HepG2 (cell line): ENCODE results near the gene KLHDC7A. TPM values are rescaled to one million over a fixed set of nuclear protein-coding genes. Genes with fewer than 3 reads are reported as not detected.

ENCODE experiments used
- ATAC-seq: fragments of 200-7000 bp; cut with Tn5 transposase; 3 replicates; pipeline ENCODE4 v1.9.1; 2020; ENCODE audit warnings: mild to moderate bottlenecking, moderate library complexity
- BruUV-seq: library from RNA; stranded (reverse); fragments of 400-500 nt; replicated peaks from 2 replicates; lab custom pipeline; 2021; lab: Mats Ljungman, UMichigan
- CTCF ChIA-PET: fragments of 300-600 bp; formaldehyde crosslinking; extraction: SDS; loops from one replicate; lab custom pipeline; 2021; ENCODE audit warnings: low total read pairs, inconsistent platforms, low intra/inter-chr PET ratio; lab: Yijun Ruan, JAX
- POLR2A ChIA-PET: fragments of 350-600 bp; sonication (Branson Sonifier 250); formaldehyde crosslinking; loops from one replicate; lab custom pipeline; 2020; ENCODE audit warnings: antibody characterized with exemption, inconsistent platforms; lab: Yijun Ruan, JAX
- DNase-seq: peaks from one replicate; pipeline ENCODE4 v3.0.0-alpha.2; 2015; ENCODE audit warnings: low spot score
- FAIRE-seq: peaks from 3 replicates; lab custom pipeline; 2011; peaks lifted over from hg19 to GRCh38; lab: Jason Lieb, UNC
- H2AFZ ChIP-seq: one replicate; pipeline ENCODE4 v1.6.1; 2011; ENCODE audit warnings: low read length, inconsistent platforms
- H3K27ac ChIP-seq: fragments of 300-600 bp; 3 replicates; pipeline ENCODE4 v1.8.0; 2011; ENCODE audit warnings: mixed run types, mild to moderate bottlenecking, mixed read lengths, low read length, inconsistent platforms; ENCODE audit not compliant: insufficient read depth; ENCODE audit errors: extremely low read length
- H3K27me3 ChIP-seq, 2 experiments: fragments of 200-600 bp in 1 of 2; 2 replicates in 1 of 2; 3 replicates in 1 of 2; pipeline versions ENCODE4 v1.6.0 to v1.8.0; 2011; ENCODE audit warnings: low read length in 2 of 2, mild to moderate bottlenecking in 2 of 2, moderate library complexity in 2 of 2, inconsistent platforms in 1 of 2; ENCODE audit not compliant: insufficient read depth in 2 of 2, control insufficient read depth in 1 of 2
- H3K36me3 ChIP-seq, 2 experiments: fragments of 200-600 bp in 1 of 2; replicated peaks in 1 of 2; 2 replicates in 1 of 2; 3 replicates in 1 of 2; pipeline versions ENCODE4 v1.5.1 to v1.8.0; 2011; ENCODE audit warnings: low read length in 2 of 2, inconsistent platforms in 1 of 2; ENCODE audit not compliant: insufficient read depth in 2 of 2, control insufficient read depth in 1 of 2
- H3K4me1 ChIP-seq: 2 replicates; pipeline ENCODE4 v1.5.1; 2012; ENCODE audit warnings: low read length, inconsistent platforms; ENCODE audit not compliant: insufficient read depth
- H3K4me2 ChIP-seq: 2 replicates; pipeline ENCODE4 v1.6.0; 2011; ENCODE audit warnings: low read depth, low read length, inconsistent platforms
- H3K4me3 ChIP-seq, 3 experiments: fragments of 200-600 bp in 1 of 3; sonication (generic), shearing (Covaris generic) in 1 of 3; replicated peaks in 1 of 3; 2 replicates each; pipeline ENCODE4 v1.5.1; 2011 to 2016; ENCODE audit warnings: low read length in 3 of 3, inconsistent platforms in 2 of 3, low read depth in 2 of 3, mild to moderate bottlenecking in 2 of 3, control low read depth in 1 of 3, mixed read lengths in 1 of 3; ENCODE audit not compliant: insufficient read depth in 1 of 3
- H3K79me2 ChIP-seq: one replicate; pipeline ENCODE4 v1.6.1; 2011; ENCODE audit warnings: low read length, inconsistent platforms; ENCODE audit not compliant: insufficient read depth
- H3K9ac ChIP-seq: 2 replicates; pipeline ENCODE4 v1.6.0; 2011; ENCODE audit warnings: mild to moderate bottlenecking, low read depth, low read length, inconsistent platforms; ENCODE audit not compliant: insufficient read depth
- H3K9me3 ChIP-seq: 2 replicates; pipeline ENCODE4 v1.5.1; 2012; ENCODE audit warnings: mild to moderate bottlenecking, low read length
- H4K20me1 ChIP-seq: 2 replicates; pipeline ENCODE4 v1.6.0; 2011; ENCODE audit warnings: inconsistent platforms, mild to moderate bottlenecking, low read length, moderate library complexity; ENCODE audit not compliant: insufficient read depth
- DRAP1 ChIP-seq: IDR thresholded peaks from 2 replicates; pipeline ENCODE4 v1.6.1; 2016; ENCODE audit warnings: missing genetic modification reagents, missing compliant biosample characterization
- FOXC1 ChIP-seq: sonication (generic); formaldehyde crosslinking; IDR thresholded peaks from 2 replicates; pipeline ENCODE4 v1.8.0; 2022; ENCODE audit warnings: mild to moderate bottlenecking, missing genetic modification reagents, borderline replicate concordance
- GATAD1 ChIP-seq: IDR thresholded peaks from 2 replicates; pipeline ENCODE4 v1.6.1; 2016; ENCODE audit warnings: missing genetic modification reagents, missing compliant biosample characterization
- KDM2A ChIP-seq: sonication (generic); formaldehyde crosslinking; IDR thresholded peaks from 2 replicates; pipeline ENCODE4 v1.4.0; 2020; ENCODE audit warnings: low read depth, missing genetic modification reagents, borderline replicate concordance
- MED13 ChIP-seq: sonication (generic); formaldehyde crosslinking; IDR thresholded peaks from 2 replicates; pipeline ENCODE4 v1.5.0; 2020; ENCODE audit warnings: missing genetic modification reagents
- SMAD3 ChIP-seq: sonication (generic); formaldehyde crosslinking; IDR thresholded peaks from 2 replicates; pipeline ENCODE4 v1.4.0; 2020; ENCODE audit warnings: missing genetic modification reagents
- U2AF1 ChIP-seq: fragments of 200-400 bp; formaldehyde crosslinking; optimal IDR thresholded peaks from 2 replicates; pipeline ENCODE3; 2017; ENCODE audit warnings: mild to moderate bottlenecking, low read depth, low read length
- ZNF607 ChIP-seq: sonication (generic); formaldehyde crosslinking; IDR thresholded peaks from 2 replicates; pipeline ENCODE4 v1.5.1; 2020; ENCODE audit warnings: missing genetic modification reagents, mild to moderate bottlenecking, borderline replicate concordance
- WGBS: methylation state at CpG from one replicate; pipeline ENCODE4 v1.1.6; 2017; ENCODE audit warnings: low lambda C conversion rate; 5-methylcytosine and 5-hydroxymethylcytosine counted together
- in situ Hi-C: cut with HindIII; loops from 2 replicates; pipeline ENCODE4 v1.10.0; 2017; ENCODE audit warnings: low pct_unique_long_range_greater_than_20kb; ENCODE audit not compliant: extremely low pct_ligation_motif_present
- intact Hi-C: fragments of 100-400 bp; cut with micrococcal nuclease; formaldehyde crosslinking; loops from one replicate; pipeline ENCODE4 v1.10.0; 2022; ENCODE audit not compliant: unreplicated experiment
- polyA plus RNA-seq, 8 experiments: library from polyadenylated mRNA; depleted of rRNA in 3 of 8; stranded (reverse) in 7 of 8; unstranded in 1 of 8; fragments of >200 nt; fragmentation: Illumina TruSeq in 4 of 8; extraction: Trizol in 4 of 8; gene quantifications; 2 replicates each; pipeline versions ENCODE4 v1.2.1 to v1.2.3, GENCODE V29; 2011 to 2016; ENCODE audit warnings: low read depth in 4 of 8, missing spikeins in 1 of 8, mixed read lengths in 1 of 8; ENCODE audit not compliant: insufficient read depth in 1 of 8
- total RNA-seq, 5 experiments: library from RNA; depleted of rRNA; stranded (reverse); fragments of >200 nt; fragmentation: Illumina TruSeq; extraction: Trizol; gene quantifications; 2 replicates each; pipeline ENCODE4 v1.2.3, GENCODE V29; 2016; ENCODE audit warnings: low read depth in 1 of 5
- TF ChIP-seq, protein P1 (sequence below): sonication (generic); formaldehyde crosslinking; IDR thresholded peaks from 2 replicates; pipeline ENCODE4 v1.5.1; 2020; ENCODE audit warnings: missing genetic modification reagents, mild to moderate bottlenecking, borderline replicate concordance
- TF ChIP-seq, protein P2 (sequence below): sonication (generic); formaldehyde crosslinking; IDR thresholded peaks from 2 replicates; pipeline ENCODE4 v1.4.0; 2020; ENCODE audit warnings: missing genetic modification reagents
- TF ChIP-seq, protein P3 (sequence below): sonication (generic); formaldehyde crosslinking; IDR thresholded peaks from 2 replicates; pipeline ENCODE4 v1.8.0; 2022; ENCODE audit warnings: missing genetic modification reagents, mild to moderate bottlenecking, moderate library complexity, borderline replicate concordance
- TF ChIP-seq, protein P4 (sequence below): sonication (generic); formaldehyde crosslinking; IDR thresholded peaks from 2 replicates; pipeline ENCODE4 v1.4.0; 2020; ENCODE audit warnings: missing genetic modification reagents

Gene KLHDC7A
- total and polyA plus RNA-seq, 2 of the 13 experiments (the other 11 are each of a cell fraction or from before 2014, with no cell fraction given), result 0.15 to 1.8 TPM

DNA sequence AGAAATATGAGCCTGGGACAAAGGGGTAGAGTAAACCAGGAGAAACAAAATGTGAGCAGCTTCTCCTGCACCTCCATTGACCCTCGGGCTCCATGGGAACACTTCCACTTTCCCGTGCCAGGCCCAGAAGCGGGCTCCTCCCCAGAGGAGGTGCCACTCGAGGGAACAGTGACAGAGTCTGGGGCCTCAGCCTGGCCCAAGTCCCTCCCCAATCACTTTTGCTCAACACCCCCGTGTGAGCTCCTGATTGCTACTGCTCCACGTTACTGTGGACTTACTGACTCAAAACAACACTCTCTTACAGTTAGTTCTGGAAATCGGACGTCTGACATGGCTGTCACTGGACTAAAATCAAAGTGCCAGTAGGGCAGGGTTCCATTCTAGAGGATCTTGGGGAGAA is 17.7 kb upstream of the KLHDC7A start:
- ATAC-seq (no peak), DNase-seq (no peak), FAIRE-seq (no peak)
- Histone ChIP-seq H3K4me2 (no peak overlapping the region), H2AFZ (no peak overlapping the region), H3K4me3 (no peak overlapping the region), H3K79me2 (no peaks in the 10 kb centered on the region), H3K27me3 (peaks cover 4 to 26% of the 10 kb centered on the region in 2 experiments; a peak in 2 of 5 replicates), H3K36me3 (no peaks in the 10 kb centered on the region), H3K4me1 (peaks cover 12% of the 10 kb centered on the region), H3K9me3 (no peaks in the 10 kb centered on the region), H4K20me1 (peaks cover 5% of the 10 kb centered on the region; the same call in 1 of the 2 replicates), H3K27ac (no peak overlapping the region), H3K9ac (no peak overlapping the region)
- 33% methylated on average over 8 of the region's 8 CpGs for WGBS
- intact Hi-C loops (no loop called here), in situ Hi-C loops (no loop called here)
- ChIA-PET CTCF (no interaction called here), POLR2A (no interaction called here)
- BruUV-seq, result no TSS peak
- TF ChIP-seq, protein P1, sequence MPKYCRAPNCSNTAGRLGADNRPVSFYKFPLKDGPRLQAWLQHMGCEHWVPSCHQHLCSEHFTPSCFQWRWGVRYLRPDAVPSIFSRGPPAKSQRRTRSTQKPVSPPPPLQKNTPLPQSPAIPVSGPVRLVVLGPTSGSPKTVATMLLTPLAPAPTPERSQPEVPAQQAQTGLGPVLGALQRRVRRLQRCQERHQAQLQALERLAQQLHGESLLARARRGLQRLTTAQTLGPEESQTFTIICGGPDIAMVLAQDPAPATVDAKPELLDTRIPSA (CRISPR knock-in tag), result no peak
- TF ChIP-seq GATAD1 (CRISPR knock-in tag) (no peak), SMAD3 (CRISPR knock-in tag) (no peak), MED13 (CRISPR knock-in tag) (no peak), FOXC1 (no peak), KDM2A (CRISPR knock-in tag) (no peak), U2AF1 (no peak), ZNF607 (CRISPR knock-in tag) (no peak), DRAP1 (CRISPR knock-in tag) (no peak)
- TF ChIP-seq, protein P2, sequence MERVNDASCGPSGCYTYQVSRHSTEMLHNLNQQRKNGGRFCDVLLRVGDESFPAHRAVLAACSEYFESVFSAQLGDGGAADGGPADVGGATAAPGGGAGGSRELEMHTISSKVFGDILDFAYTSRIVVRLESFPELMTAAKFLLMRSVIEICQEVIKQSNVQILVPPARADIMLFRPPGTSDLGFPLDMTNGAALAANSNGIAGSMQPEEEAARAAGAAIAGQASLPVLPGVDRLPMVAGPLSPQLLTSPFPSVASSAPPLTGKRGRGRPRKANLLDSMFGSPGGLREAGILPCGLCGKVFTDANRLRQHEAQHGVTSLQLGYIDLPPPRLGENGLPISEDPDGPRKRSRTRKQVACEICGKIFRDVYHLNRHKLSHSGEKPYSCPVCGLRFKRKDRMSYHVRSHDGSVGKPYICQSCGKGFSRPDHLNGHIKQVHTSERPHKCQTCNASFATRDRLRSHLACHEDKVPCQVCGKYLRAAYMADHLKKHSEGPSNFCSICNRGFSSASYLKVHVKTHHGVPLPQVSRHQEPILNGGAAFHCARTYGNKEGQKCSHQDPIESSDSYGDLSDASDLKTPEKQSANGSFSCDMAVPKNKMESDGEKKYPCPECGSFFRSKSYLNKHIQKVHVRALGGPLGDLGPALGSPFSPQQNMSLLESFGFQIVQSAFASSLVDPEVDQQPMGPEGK (CRISPR knock-in tag), result no peak
- TF ChIP-seq, protein P3, sequence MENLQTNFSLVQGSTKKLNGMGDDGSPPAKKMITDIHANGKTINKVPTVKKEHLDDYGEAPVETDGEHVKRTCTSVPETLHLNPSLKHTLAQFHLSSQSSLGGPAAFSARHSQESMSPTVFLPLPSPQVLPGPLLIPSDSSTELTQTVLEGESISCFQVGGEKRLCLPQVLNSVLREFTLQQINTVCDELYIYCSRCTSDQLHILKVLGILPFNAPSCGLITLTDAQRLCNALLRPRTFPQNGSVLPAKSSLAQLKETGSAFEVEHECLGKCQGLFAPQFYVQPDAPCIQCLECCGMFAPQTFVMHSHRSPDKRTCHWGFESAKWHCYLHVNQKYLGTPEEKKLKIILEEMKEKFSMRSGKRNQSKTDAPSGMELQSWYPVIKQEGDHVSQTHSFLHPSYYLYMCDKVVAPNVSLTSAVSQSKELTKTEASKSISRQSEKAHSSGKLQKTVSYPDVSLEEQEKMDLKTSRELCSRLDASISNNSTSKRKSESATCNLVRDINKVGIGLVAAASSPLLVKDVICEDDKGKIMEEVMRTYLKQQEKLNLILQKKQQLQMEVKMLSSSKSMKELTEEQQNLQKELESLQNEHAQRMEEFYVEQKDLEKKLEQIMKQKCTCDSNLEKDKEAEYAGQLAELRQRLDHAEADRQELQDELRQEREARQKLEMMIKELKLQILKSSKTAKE (CRISPR knock-in tag), result no peak
- TF ChIP-seq, protein P4, sequence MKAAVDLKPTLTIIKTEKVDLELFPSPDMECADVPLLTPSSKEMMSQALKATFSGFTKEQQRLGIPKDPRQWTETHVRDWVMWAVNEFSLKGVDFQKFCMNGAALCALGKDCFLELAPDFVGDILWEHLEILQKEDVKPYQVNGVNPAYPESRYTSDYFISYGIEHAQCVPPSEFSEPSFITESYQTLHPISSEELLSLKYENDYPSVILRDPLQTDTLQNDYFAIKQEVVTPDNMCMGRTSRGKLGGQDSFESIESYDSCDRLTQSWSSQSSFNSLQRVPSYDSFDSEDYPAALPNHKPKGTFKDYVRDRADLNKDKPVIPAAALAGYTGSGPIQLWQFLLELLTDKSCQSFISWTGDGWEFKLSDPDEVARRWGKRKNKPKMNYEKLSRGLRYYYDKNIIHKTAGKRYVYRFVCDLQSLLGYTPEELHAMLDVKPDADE (CRISPR knock-in tag), result no peak
